HepG2 (cell line): ENCODE data around the gene CYP26A1. TPM values are rescaled to one million over a fixed set of nuclear protein-coding genes. Genes with fewer than 3 reads are reported as not detected.

ENCODE experiments used
- ARNT ChIP-seq: fragments of 450-650 bp; IDR thresholded peaks from 2 replicates; pipeline ENCODE4 v1.6.1; 2017
- CC2D1A ChIP-seq: sonication (generic); formaldehyde crosslinking; IDR thresholded peaks from 2 replicates; pipeline ENCODE4 v1.8.1; 2023; ENCODE audit warnings: mild to moderate bottlenecking, missing genetic modification reagents
- E2F1 ChIP-seq: sonication (generic); formaldehyde crosslinking; IDR thresholded peaks from 2 replicates; pipeline ENCODE4 v1.5.0; 2020; ENCODE audit warnings: missing genetic modification reagents
- HCFC1 ChIP-seq: fragments of 150-350 bp; IDR thresholded peaks from 2 replicates; pipeline ENCODE4 v1.6.1; 2014; ENCODE audit warnings: low read depth, low read length
- HNRNPL ChIP-seq: fragments of 200-400 bp; formaldehyde crosslinking; IDR thresholded peaks from 2 replicates; pipeline ENCODE4 v1.6.1; 2017; ENCODE audit warnings: mild to moderate bottlenecking, low read depth, low read length
- HOXA3 ChIP-seq: sonication (generic); formaldehyde crosslinking; IDR thresholded peaks from 2 replicates; pipeline ENCODE4 v1.5.0; 2020; ENCODE audit warnings: missing genetic modification reagents
- HOXA5 ChIP-seq: sonication (generic); formaldehyde crosslinking; IDR thresholded peaks from 2 replicates; pipeline ENCODE4 v1.4.0; 2020; ENCODE audit warnings: missing genetic modification reagents
- IRX3 ChIP-seq: sonication (generic); formaldehyde crosslinking; IDR thresholded peaks from 2 replicates; pipeline ENCODE4 v1.8.1; 2023; ENCODE audit warnings: mild to moderate bottlenecking, low read depth, missing genetic modification reagents, borderline replicate concordance
- KMT2A ChIP-seq: sonication (generic); formaldehyde crosslinking; IDR thresholded peaks from 2 replicates; pipeline ENCODE4 v1.4.0; 2020; ENCODE audit warnings: missing genetic modification reagents
- PHB2 ChIP-seq: fragments of 450-650 bp; IDR thresholded peaks from 2 replicates; pipeline ENCODE4 v1.6.1; 2018; ENCODE audit not compliant: partially characterized antibody
- RBAK ChIP-seq: sonication (generic); formaldehyde crosslinking; IDR thresholded peaks from 2 replicates; pipeline ENCODE4 v1.5.1; 2020; ENCODE audit warnings: mild to moderate bottlenecking, missing genetic modification reagents
- RCOR2 ChIP-seq: IDR thresholded peaks from 2 replicates; pipeline ENCODE4 v1.6.1; 2016; ENCODE audit warnings: missing biosample characterization, missing genetic modification reagents
- SKIL ChIP-seq: sonication (generic); formaldehyde crosslinking; IDR thresholded peaks from 2 replicates; pipeline ENCODE4 v1.8.0; 2022; ENCODE audit warnings: missing genetic modification reagents, mild to moderate bottlenecking, moderate library complexity, borderline replicate concordance
- SNAPC2 ChIP-seq: sonication (generic); formaldehyde crosslinking; IDR thresholded peaks from 2 replicates; pipeline ENCODE4 v1.8.1; 2022; ENCODE audit warnings: mild to moderate bottlenecking, missing genetic modification reagents
- ZBTB10 ChIP-seq: sonication (generic); formaldehyde crosslinking; IDR thresholded peaks from 2 replicates; pipeline ENCODE4 v1.4.0; 2020; ENCODE audit warnings: missing genetic modification reagents, borderline replicate concordance
- ZBTB33 ChIP-seq: sonication (generic); formaldehyde crosslinking; IDR thresholded peaks from 2 replicates; pipeline ENCODE4 v1.4.0; 2020; ENCODE audit warnings: missing genetic modification reagents
- ZNF282 ChIP-seq: fragments of 450-650 bp; IDR thresholded peaks from 2 replicates; pipeline ENCODE4 v1.6.1; 2018; ENCODE audit not compliant: partially characterized antibody
- ZNF33B ChIP-seq: sonication (generic); formaldehyde crosslinking; IDR thresholded peaks from 2 replicates; pipeline ENCODE4 v1.5.1; 2020; ENCODE audit warnings: mild to moderate bottlenecking, missing genetic modification reagents
- ZNF44 ChIP-seq: sonication (generic); formaldehyde crosslinking; IDR thresholded peaks from 2 replicates; pipeline ENCODE4 v1.5.1; 2020; ENCODE audit warnings: mild to moderate bottlenecking, missing genetic modification reagents
- ZNF460 ChIP-seq: sonication (generic); formaldehyde crosslinking; IDR thresholded peaks from 2 replicates; pipeline ENCODE4 v1.5.1; 2020; ENCODE audit warnings: missing genetic modification reagents, mild to moderate bottlenecking, borderline replicate concordance
- ZNF567 ChIP-seq: sonication (generic); formaldehyde crosslinking; IDR thresholded peaks from 2 replicates; pipeline ENCODE4 v1.8.1; 2023; ENCODE audit warnings: mild to moderate bottlenecking, missing genetic modification reagents, borderline replicate concordance
- ZNF597 ChIP-seq: sonication (generic); formaldehyde crosslinking; IDR thresholded peaks from 2 replicates; pipeline ENCODE4 v1.5.0; 2020; ENCODE audit warnings: missing genetic modification reagents
- polyA plus RNA-seq, 8 experiments: library from polyadenylated mRNA; depleted of rRNA in 3 of 8; stranded (reverse) in 7 of 8; unstranded in 1 of 8; fragments of >200 nt; fragmentation: Illumina TruSeq in 4 of 8; extraction: Trizol in 4 of 8; gene quantifications; 2 replicates each; pipeline versions ENCODE4 v1.2.1 to v1.2.3, GENCODE V29; 2011 to 2016; ENCODE audit warnings: low read depth in 4 of 8, missing spikeins in 1 of 8, mixed read lengths in 1 of 8; ENCODE audit not compliant: insufficient read depth in 1 of 8
- total RNA-seq, 5 experiments: library from RNA; depleted of rRNA; stranded (reverse); fragments of >200 nt; fragmentation: Illumina TruSeq; extraction: Trizol; gene quantifications; 2 replicates each; pipeline ENCODE4 v1.2.3, GENCODE V29; 2016; ENCODE audit warnings: low read depth in 1 of 5

The CYP26A1 gene
- total and polyA plus RNA-seq, 2 of the 13 experiments (the other 11 are each of a cell fraction or from before 2014, with no cell fraction given), result 0.15 TPM; not detected in 1

GRCh38 chr10:93080350-93081046 lies 6.8 kb downstream of the CYP26A1 start (continued):
- TF ChIP-seq E2F1 (CRISPR knock-in tag) (no peak), ZNF282 (no peak), HNRNPL (no peak), ZNF44 (CRISPR knock-in tag) (no peak), HOXA5 (CRISPR knock-in tag) (peak; percentile 66; the same call in 1 of the 2 replicates), IRX3 (CRISPR knock-in tag) (no peak), RBAK (no peak), SKIL (CRISPR knock-in tag) (no peak), ZBTB33 (CRISPR knock-in tag) (peak; percentile 86; the same call in 1 of the 2 replicates), RCOR2 (CRISPR knock-in tag) (no peak), ZNF597 (CRISPR knock-in tag) (no peak), CC2D1A (CRISPR knock-in tag) (no peak), SNAPC2 (CRISPR knock-in tag) (no peak), ZBTB10 (CRISPR knock-in tag) (0 out of 2 replicates have a peak, but pooled peaks have one; percentile 34), HCFC1 (no peak), ZNF33B (CRISPR knock-in tag) (no peak), ARNT (no peak), PHB2 (no peak), HOXA3 (CRISPR knock-in tag) (0 out of 2 replicates have a peak, but pooled peaks have one; percentile 13), ZNF460 (CRISPR knock-in tag) (no peak), KMT2A (CRISPR knock-in tag) (no peak), ZNF567 (CRISPR knock-in tag) (0 out of 2 replicates have a peak, but pooled peaks have one; percentile 44)
